Fibroblast of skin of back (primary cell): ENCODE measurements around the gene CDCA3.

Experiments
- DNase-seq: peaks from one replicate; pipeline ENCODE4 v3.0.0-alpha.2; 2013

The CDCA3 gene

DNA sequence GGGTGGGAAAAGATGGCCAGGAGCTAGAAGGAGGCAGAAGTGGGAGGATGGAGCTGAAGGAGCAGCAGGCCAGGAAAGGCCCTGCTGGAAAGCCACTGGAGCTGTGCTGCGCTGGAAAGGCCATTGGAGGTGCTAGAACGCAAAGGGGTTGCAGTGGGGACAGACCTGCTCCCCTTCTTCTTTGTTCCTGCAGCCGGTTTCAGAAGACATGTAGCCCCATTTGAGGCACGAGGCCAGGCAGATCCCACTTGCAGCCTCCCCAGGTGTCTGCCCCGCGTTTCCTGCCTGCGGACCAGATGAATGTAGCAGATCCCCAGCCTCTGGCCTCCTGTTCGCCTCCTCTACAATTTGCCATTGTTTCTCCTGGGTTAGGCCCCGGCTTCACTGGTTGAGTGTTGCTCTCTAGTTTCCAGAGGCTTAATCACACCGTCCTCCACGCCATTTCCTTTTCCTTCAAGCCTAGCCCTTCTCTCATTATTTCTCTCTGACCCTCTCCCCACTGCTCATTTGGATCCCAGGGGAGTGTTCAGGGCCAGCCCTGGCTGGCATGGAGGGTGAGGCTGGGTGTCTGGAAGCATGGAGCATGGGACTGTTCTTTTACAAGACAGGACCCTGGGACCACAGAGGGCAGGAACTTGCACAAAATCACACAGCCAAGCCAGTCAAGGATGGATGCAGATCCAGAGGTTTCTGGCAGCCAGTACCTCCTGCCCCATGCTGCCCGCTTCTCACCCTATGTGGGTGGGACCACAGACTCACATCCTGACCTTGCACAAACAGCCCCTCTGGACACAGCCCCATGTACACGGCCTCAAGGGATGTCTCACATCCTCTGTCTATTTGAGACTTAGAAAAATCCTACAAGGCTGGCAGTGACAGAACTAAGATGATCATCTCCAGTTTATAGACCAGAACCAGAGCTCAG, 31.7 kb downstream of the CDCA3 start:
- no peak for DNase-seq

DNA sequence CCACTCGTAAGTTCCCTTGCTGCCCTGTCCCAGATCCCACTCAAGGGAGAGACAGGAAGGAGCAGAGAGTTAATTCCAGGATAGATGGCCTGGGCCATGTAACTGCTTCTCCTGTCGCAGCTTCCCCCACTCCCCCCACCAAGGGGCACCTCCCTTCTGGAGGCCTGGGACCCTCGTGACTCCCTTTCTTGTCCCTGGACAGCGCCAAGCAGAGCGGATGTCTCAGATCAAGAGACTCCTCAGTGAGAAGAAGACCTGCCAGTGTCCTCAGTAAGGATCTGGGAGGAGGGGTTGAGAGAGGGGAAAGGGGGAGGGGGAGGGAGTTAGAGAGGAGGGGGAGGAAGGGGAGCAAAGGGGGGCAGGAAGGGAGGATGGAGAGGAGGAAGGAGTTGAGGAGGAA, 32.4 kb downstream of the CDCA3 start:
- no peak for DNase-seq

DNA sequence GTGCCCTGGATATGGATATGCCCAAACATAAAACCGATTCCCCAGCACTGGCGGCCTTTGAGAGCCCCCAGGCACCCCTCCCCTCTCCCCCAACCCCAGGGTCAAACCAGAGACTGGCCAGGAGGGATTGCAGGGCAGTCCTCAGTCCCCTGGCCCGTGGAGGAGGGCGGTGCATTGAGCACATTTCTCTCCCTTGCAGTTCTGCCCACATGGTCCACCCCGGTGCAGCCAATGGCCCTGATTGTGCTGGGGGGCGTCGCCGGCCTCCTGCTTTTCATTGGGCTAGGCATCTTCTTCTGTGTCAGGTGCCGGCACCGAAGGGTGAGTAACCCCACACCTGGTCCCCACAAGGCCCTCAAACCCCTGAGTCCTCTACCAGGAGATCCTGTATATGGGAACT, 32.9 kb downstream of the CDCA3 start:
- no peak for DNase-seq

DNA sequence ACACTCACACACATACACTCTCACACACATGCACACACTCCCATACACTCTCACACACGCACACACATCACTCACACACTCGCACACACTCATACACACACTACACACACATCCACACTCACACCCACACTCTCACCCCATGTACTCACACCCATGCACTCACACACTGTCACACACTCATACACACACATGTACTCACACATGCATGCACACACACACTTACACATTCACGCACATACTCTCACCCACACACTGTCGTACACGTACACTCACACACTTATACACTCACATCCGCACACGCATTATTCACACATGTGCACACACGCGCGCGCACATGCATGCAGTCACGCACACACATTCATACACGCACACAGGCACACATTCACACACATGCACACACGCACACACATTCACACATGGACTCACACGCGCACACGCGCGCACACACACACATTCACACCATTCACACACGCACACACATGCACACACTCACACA, 33.4 kb downstream of the CDCA3 start:
- no peak for DNase-seq

DNA sequence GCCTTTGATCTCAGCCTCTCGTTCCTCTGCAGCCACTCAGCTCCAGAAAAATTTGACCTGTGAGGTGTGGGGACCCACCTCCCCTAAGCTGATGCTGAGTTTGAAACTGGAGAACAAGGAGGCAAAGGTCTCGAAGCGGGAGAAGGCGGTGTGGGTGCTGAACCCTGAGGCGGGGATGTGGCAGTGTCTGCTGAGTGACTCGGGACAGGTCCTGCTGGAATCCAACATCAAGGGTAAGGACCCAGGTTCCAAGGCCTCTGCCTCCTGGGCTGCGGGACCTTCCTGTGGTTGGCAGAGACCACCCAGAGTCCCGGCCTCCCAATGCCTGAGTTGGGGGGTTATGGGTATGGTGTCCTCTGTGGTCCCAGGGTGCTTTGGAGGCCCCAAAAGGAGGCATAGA, 34.0 kb downstream of the CDCA3 start:
- DNase-seq = no peak

DNA sequence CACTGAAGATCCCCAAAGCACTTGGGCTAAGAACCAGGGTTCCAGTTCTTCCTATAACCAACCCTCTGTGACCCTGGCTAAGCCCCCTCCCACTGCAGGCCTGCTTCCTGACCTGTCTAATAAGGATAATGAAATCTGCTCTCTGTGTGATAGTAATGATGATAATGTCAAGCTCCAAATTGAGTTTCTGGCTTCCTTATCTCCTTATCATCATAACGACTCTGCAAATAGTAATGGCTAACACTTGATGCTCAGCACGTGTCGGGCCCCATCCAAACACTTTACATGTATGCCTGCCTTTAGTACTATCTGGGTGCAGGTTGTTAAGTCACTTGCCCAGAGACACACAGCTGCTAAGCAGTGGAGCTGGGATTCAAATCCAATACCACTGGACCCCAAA, 34.5 kb downstream of the CDCA3 start:
- no peak for DNase-seq

DNA sequence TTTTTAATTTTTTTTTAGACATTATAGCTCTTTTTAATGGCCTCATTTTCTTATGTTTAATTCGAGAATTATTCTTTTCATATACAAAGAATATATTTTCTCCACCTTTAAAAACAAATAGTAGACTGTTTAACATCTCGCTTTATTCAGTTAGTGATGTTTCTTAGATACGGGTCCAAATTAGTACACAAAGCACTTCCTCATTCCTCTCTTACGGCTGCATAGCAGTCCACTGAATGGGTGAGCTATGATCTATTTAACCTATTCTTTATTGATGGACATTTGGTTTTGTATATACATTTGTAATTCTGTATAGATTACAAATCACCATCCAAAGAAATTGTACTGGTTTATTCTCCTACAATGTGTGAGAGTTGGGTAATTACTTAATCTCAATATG, 37.7 kb downstream of the CDCA3 start:
- no peak for DNase-seq

DNA sequence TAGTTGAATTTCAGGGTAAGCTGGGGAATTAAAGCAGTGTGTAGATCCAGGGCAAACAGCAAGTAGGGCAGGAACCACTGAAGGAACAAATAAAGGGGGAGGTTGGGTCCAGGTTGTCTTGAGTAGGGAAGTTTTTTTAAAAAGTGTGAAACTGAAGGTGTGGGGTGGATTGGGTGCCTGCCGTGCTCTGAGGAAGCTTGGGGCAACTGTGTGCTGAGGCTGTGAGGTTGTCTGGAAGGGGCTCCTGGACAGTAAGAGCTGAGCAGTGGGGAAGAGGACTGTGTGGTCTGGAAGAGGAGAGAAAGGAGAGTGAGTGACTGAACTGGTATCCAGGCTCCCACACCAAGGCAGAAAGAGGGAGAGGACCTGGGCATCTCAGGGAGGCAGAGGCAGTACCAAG, 40.3 kb downstream of the CDCA3 start:
- no peak for DNase-seq

DNA sequence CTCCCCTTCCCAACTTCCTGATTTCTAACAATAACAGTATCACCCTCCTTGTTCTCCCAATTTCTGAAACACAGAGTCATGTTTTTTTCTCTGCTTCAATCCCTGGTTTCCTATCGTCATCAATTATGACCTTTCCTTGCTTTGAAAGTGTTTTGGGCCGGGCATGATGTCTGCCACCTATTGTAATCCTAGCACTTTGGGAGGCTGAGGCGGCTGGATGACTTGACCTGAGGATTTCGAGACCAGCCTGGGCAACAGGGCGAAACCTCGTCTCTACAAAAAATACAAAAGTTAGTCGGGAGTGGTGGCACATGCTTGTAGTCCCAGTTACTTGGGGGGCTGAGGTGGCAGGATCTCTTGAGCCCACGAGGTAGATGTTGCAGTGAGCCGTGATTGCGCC, 42.0 kb downstream of the CDCA3 start:
- DNase-seq = no peak

DNA sequence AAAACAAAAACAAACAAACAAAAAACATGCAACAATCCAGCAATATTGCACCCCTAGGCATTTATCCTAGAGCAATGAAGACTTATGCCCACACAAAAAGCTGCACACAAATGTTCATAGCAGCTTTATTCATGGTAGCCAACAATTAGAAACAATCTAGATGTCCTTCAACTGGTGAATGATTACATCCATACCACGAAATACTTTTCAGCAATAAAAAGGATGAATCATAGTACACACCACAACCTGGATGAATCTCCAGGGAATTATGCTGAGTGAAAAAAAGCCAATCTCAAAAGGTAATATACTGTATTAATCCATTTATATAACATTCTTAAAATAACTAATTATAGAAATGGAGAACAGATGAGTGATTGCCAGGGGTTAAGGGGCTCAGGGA, 43.9 kb downstream of the CDCA3 start:
- no peak for DNase-seq

DNA sequence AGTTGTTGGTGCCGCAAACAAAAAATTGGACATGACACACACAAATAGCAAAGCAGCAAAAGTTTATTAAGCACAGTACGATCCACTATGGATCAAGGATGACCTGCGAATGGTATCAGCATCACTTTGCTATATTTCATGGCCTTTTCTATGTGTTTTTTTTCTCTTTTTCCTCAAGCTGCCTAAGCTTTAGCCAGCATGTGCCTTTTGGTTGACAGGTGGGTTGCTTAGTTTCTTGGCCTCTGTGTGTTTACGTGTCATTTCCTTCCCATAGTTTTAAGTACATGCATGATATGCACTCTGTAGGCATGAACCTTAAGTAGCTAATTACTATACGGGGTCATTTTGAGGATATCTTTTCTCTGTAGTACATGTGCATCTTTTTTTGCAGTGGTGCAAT, 51.9 kb downstream of the CDCA3 start:
- no peak for DNase-seq
